Mesangial cell (primary cell): Measurements from ENCODE around the gene RLBP1. TPM values are rescaled to one million over a fixed set of nuclear protein-coding genes. Genes with fewer than 3 reads are reported as not detected.

Source experiments
- total RNA-seq: library from RNA; depleted of rRNA; stranded (reverse); fragments of >200 nt; gene quantifications from 2 replicates; pipeline ENCODE4 v1.2.3, GENCODE V29; 2015

The RLBP1 gene
- total RNA-seq: not detected in 2 replicates

DNA sequence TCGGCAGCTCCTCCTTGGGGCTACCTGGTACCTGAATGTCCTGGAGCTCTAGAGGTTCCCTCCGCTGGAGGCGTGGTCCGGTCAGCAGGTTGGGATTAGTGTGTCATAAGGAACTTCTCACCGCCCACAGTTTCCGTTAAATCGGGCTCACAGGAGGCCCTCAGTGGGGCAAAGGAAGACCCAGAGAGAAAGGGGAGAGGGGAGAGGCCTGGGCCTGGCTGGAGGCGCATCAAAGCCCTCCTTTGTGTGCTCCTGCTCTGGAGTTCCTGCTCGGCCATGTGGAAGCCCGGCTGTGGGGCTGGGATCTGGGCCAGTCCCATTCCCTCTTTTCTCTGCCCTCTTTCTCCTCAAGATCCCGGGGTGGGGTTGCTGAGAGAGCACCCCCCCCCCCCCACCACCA, at the start of gene RLBP1:
RLBP1 (minus strand) TSS at position 37 of the 400 bp plus-strand sequence. CDS start 2,604 bp downstream, outside the sequence.

DNA sequence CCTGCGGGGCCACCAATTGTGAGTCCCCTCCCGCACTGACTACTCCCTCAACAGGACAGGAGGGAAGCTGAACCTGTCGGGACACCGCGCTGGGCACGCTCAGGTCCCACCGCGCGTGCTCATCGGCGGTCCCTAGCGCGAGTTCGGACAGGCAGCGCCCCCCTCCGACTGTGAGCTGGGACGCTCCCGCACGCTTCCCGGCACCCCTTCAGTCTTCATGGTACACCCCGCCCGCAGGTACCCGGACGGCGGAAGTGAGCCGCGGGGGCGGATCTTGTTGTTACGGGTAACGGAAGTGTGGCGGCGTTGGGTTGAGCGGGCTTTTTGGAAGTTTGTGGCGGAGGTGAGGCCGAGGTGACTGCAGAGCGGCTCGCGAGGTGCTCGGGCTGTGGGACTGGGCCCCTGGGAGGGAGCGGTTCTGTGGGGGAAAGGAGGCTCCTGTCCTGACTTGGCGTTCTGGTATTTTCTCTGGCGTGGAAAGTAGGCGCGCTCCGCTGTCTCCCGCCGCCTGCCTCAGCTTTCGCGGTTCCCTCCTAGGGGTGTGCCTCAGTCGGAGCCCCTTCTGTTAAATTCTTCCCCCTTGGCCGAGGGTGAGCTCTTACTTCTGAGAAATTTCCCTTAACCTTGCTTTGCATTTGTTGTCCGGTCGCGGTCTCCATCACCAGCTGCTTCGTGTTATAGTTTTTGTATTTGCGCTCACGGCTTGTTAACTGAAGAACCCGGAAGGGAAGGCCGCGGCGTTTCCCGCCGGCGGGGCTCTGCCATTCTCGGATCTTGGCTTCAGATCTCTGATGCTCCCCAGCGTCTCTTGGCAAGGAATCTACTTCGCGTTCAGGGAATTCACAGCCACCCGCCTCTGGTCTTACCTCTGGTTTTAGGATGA, 22.6 kb upstream of the RLBP1 start, which contains the start of gene FANCI:
FANCI (plus strand) TSS at position 289 of the 883 bp plus-strand sequence. CDS start 3,669 bp downstream, outside the sequence.

Other genes with a start within 250 kb of the RLBP1 start
- 53.4 and 53.6 TPM in 2 replicates for gene ABHD2, start 133.1 kb downstream of the RLBP1 start, total RNA-seq
- 4.9 and 33.1 TPM in 2 replicates for gene FANCI, start 22.4 kb upstream of the RLBP1 start, total RNA-seq
- gene POLG, start 113.2 kb upstream of the RLBP1 start, total RNA-seq: 73.0 and 77.6 TPM in 2 replicates